Tibial nerve (tissue), 4 donors: ENCODE data around the gene PLD5.

Experiments
- EP300 ChIP-seq, 2 donors: sonication (generic); formaldehyde crosslinking; IDR thresholded peaks; one replicate each; pipeline ENCODE4 v1.6.1; 2017; ENCODE audit warnings: antibody characterized with exemption in 2 of 2, mild to moderate bottlenecking in 1 of 2
- POLR2A ChIP-seq, 2 donors: fragments of 450-650 bp; IDR thresholded peaks; one replicate each; pipeline ENCODE4 v1.6.1; 2017; ENCODE audit warnings: antibody characterized with exemption in 2 of 2, mild to moderate bottlenecking in 2 of 2, moderate library complexity in 2 of 2
- TF ChIP-seq, protein P1 (sequence below), 5 experiments: fragments of 200-600 bp in 3 of 5; fragments of 450-650 bp in 2 of 5; sonication (generic) in 3 of 5; IDR thresholded peaks; one replicate each; pipeline ENCODE4 v1.5.1; 2016 to 2019; ENCODE audit warnings: antibody characterized with exemption in 5 of 5, mild to moderate bottlenecking in 3 of 5, moderate library complexity in 2 of 5

DNA sequence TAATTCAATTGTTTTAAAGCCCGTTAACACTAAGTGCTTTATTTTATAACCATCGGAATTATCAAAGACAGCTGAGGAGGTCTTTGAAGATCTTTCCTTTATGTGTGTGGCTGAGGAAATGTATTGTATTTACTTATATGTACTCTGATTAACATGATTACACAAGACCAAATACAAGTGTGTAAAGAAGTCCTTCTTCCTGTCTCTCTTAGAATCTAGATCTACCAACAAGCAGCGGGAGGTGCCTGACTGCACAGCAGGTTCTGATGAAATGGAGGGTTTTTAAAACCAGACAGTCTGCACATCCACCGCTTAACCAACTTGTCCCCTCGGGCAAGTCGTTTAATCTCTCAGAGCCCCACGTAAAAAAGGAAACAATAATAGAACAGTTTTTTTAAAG is 285.1 kb downstream of the PLD5 start:
- TF ChIP-seq, protein P1, sequence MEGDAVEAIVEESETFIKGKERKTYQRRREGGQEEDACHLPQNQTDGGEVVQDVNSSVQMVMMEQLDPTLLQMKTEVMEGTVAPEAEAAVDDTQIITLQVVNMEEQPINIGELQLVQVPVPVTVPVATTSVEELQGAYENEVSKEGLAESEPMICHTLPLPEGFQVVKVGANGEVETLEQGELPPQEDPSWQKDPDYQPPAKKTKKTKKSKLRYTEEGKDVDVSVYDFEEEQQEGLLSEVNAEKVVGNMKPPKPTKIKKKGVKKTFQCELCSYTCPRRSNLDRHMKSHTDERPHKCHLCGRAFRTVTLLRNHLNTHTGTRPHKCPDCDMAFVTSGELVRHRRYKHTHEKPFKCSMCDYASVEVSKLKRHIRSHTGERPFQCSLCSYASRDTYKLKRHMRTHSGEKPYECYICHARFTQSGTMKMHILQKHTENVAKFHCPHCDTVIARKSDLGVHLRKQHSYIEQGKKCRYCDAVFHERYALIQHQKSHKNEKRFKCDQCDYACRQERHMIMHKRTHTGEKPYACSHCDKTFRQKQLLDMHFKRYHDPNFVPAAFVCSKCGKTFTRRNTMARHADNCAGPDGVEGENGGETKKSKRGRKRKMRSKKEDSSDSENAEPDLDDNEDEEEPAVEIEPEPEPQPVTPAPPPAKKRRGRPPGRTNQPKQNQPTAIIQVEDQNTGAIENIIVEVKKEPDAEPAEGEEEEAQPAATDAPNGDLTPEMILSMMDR (IDR thresholded peaks at IDR 0.05): no peak
- no peak for TF ChIP-seq EP300 (IDR thresholded peaks at IDR 0.05)
- TF ChIP-seq POLR2A (IDR thresholded peaks at IDR 0.05): no peak
